ENCODE measurements around the gene PRR20G. TPM values are rescaled to one million over a fixed set of nuclear protein-coding genes. Genes with fewer than 3 reads are reported as not detected.

Gene PRR20G
- total RNA-seq, 3 donors from 2014 or later = not detected

GRCh38 chr3:127276995-127277394 is 10.9 kb downstream of the PRR20G start:
- intact Hi-C loops (cut with DNase I, micrococcal nuclease) = no loop called here
- H3K4me1 ChIP-seq (ENCODE audit: low read depth) = no peaks in the 10 kb centered on the region
- DNase-seq (no peak), ATAC-seq (no peak)
- H3K36me3 ChIP-seq (ENCODE audit: low read depth) = no peaks in the 10 kb centered on the region
- TF ChIP-seq CTCF (IDR thresholded peaks at IDR 0.05) = no peak
- H3K9me3 ChIP-seq = no peaks in the 10 kb centered on the region
- no peak overlapping the region for H3K4me3 ChIP-seq

GRCh38 chr3:127276396-127276795 is 11.4 kb downstream of the PRR20G start:
- Histone ChIP-seq H3K4me3 (no peak overlapping the region), H3K36me3 (ENCODE audit: low read depth) (no peaks in the 10 kb centered on the region), H3K9me3 (no peaks in the 10 kb centered on the region), H3K4me1 (ENCODE audit: low read depth) (no peaks in the 10 kb centered on the region)
- ATAC-seq (no peak), DNase-seq (no peak)
- TF ChIP-seq CTCF (IDR thresholded peaks at IDR 0.05) = no peak
- intact Hi-C loops (cut with DNase I, micrococcal nuclease) = no loop called here

DNA sequence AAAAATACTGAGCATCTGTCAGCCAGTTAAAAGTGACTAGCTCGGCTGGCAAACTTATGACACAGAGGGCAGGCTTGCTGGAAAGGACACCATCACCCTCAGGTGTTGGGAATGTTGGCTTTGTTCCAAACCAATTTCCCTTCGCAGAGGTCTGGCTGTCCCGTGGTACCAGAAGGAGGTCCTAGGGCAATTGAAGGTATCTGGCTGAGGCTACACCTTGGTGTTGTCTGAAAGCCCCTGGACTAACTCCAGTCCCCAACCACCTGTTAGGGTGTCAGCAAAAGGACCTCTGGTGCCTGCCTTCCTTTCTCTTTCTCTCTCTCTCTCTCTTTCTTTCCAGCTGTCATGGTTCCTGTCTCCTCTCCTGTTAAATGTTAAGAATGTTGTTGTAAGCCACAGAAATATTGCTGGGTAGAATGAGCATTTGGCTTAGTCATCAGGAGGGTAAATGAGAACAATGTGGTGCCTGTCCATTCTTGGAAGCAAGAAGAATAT is 12.5 kb downstream of the PRR20G start:
- DNase-seq (no peak), ATAC-seq (no peak)
- Histone ChIP-seq H3K9me3 (no peaks in the 10 kb centered on the region), H3K4me3 (no peak overlapping the region), H3K36me3 (ENCODE audit: low read depth) (no peaks in the 10 kb centered on the region), H3K4me1 (ENCODE audit: low read depth) (no peaks in the 10 kb centered on the region)
- no peak for TF ChIP-seq CTCF (IDR thresholded peaks at IDR 0.05)
- intact Hi-C loops (cut with DNase I, micrococcal nuclease) = no loop called here

GRCh38 chr3:127274200-127274760 is 13.6 kb downstream of the PRR20G start:
- TF ChIP-seq CTCF (IDR thresholded peaks at IDR 0.05) = no peak
- intact Hi-C loops (cut with DNase I, micrococcal nuclease) = no loop called here
- no peaks in the 10 kb centered on the region for H3K9me3 ChIP-seq
- ATAC-seq (no peak), DNase-seq (no peak)
- no peaks in the 10 kb centered on the region for H3K36me3 ChIP-seq (ENCODE audit: low read depth)
- H3K4me1 ChIP-seq (ENCODE audit: low read depth) = no peaks in the 10 kb centered on the region
- no peak overlapping the region for H3K4me3 ChIP-seq

GRCh38 chr3:127273206-127273605 is 14.6 kb downstream of the PRR20G start:
- Histone ChIP-seq H3K4me3 (no peak overlapping the region), H3K4me1 (ENCODE audit: low read depth) (no peaks in the 10 kb centered on the region), H3K9me3 (no peaks in the 10 kb centered on the region), H3K36me3 (ENCODE audit: low read depth) (no peaks in the 10 kb centered on the region)
- intact Hi-C loops (cut with DNase I, micrococcal nuclease) = no loop called here
- DNase-seq = no peak
- no peak for TF ChIP-seq CTCF (IDR thresholded peaks at IDR 0.05)
- no peak for ATAC-seq

DNA sequence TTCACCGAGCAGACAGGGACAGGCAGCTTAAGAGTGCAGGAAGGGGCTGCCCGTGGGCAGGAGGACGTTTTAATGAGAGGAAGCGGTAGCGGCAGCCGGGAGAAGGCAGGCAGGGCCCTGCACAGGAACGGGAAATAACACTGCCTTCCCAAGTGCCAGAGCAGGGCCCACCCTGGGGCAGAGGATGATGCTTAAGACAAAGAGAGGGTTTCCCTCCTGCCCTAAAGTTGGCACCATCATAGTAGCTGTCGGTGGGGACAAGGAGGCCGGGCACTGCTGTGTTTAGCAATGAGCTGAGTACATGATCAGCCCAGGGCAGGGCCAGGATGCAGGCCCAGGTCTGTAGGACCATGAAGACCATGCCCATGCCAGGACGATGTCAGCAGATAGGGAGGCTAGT is 21.7 kb downstream of the PRR20G start:
- no peak for TF ChIP-seq CTCF (IDR thresholded peaks at IDR 0.05)
- intact Hi-C loops (cut with DNase I, micrococcal nuclease) = loop anchor here in 1 of 2 donors (10.0 kb wide), 1 partner anchor 219 kb away; no protein-coding TSS in a partner anchor
- ATAC-seq (no peak), DNase-seq (no peak)
- H3K4me1 ChIP-seq (ENCODE audit: low read depth) = no peaks in the 10 kb centered on the region
- H3K9me3 ChIP-seq = no peaks in the 10 kb centered on the region
- no peak overlapping the region for H3K4me3 ChIP-seq
- no peaks in the 10 kb centered on the region for H3K36me3 ChIP-seq (ENCODE audit: low read depth)
